Measurements from ENCODE around the gene WDR86.

WDR86 gene

GRCh38 chr7:151436446-151437158, 26.8 kb upstream of the WDR86 start:
- TF ChIP-seq POLR2A (IDR thresholded peaks at IDR 0.05; ENCODE audit: low read length) (no peak), GATA1 (IDR thresholded peaks at IDR 0.05; ENCODE audit: low read depth, low read length) (no peak)
- no peak for DNase-seq

DNA sequence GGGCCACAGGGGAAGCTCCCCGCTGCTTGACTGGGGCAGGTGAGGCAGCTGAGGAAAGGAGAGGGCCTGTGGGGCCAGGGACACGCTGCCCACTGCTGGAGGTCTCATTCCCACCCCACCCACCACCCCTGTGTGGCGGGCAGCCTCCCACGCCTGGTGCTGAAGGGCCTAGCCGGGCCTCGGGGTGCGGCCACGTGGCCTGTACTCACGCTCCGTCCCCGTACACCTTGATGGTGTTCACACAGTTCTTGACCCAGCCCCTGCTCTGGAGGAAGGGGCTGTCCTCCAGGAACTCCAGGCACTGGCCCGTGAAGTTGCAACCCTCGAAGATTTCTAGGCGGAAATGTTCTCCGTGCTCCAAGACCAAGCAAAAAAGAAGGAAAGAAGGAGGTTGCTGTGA, 26.1 kb upstream of the WDR86 start:
- no peak for TF ChIP-seq POLR2A (IDR thresholded peaks at IDR 0.05; ENCODE audit: low read length)
- TF ChIP-seq GATA1 (IDR thresholded peaks at IDR 0.05; ENCODE audit: low read depth, low read length) = no peak
- DNase-seq = no peak

DNA sequence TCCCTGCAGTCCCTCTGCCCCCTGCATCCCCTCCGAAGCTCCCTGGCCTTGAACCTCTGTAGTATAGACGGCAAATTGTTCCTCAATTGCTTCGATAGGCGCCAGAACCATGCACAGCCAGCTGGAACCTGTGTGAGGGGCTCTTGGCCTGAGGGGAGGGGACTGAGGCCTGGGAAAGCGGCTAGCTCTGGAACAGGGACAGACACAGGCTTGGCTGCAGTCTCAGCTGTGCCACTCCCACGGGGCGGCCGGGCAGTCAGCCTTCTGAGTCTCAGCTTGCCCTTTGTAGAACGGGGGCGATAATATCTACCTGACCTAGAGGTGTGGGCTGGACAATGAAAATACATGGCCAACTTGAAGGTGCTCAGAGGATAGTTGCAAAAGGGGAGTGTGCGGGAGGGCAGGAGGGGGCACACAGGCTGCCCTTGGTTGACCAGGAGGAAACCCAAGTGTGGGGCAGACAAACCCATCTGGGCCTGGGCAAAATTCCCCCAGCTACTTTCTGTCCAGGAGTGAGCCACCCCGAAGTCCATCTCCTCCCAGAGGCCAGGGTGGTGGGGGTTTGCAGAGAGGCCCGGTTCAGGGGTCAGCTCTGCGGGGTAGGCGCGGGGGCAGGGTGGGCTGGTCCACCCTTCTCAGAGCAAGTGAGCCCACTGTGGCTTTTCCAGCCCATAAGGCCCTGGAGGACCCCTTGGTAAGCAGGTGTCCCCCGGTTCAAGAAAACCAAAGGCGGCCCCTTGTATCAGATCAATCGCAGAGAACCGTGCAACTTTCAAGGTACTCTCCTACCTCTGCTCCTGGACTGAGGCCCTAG, 25.5 kb upstream of the WDR86 start:
- no peak for DNase-seq
- no peak for TF ChIP-seq GATA1 (IDR thresholded peaks at IDR 0.05; ENCODE audit: low read depth, low read length)
- TF ChIP-seq POLR2A (IDR thresholded peaks at IDR 0.05; ENCODE audit: low read length) = no peak

DNA sequence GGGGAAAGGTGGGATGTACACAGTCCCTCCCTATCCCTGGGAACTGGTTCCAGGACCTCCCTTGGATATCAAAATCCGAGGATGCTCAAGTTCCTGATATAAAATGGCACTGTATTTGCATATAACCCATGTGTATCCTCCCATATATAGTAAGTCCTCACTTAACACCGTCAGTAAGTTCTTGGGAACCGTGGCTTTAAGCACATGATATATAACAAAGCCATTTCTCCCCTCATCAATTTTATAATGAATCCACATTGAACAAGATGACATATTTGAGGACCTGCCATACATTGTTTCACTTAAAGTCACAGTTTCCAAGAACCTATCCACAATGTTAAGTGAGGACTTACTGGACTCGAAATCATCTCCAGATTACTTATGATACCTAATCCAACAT, 24.7 kb upstream of the WDR86 start:
- TF ChIP-seq POLR2A (IDR thresholded peaks at IDR 0.05; ENCODE audit: low read length) (no peak), GATA1 (IDR thresholded peaks at IDR 0.05; ENCODE audit: low read depth, low read length) (no peak)
- no peak for DNase-seq

GRCh38 chr7:151433721-151434400, 24.0 kb upstream of the WDR86 start:
- DNase-seq = no peak
- no peak for TF ChIP-seq GATA1 (IDR thresholded peaks at IDR 0.05; ENCODE audit: low read depth, low read length)
- no peak for TF ChIP-seq POLR2A (IDR thresholded peaks at IDR 0.05; ENCODE audit: low read length)

- no peak for DNase-seq
- TF ChIP-seq GATA1 (IDR thresholded peaks at IDR 0.05; ENCODE audit: low read depth, low read length) (no peak), POLR2A (IDR thresholded peaks at IDR 0.05; ENCODE audit: low read length) (no peak)
These were observed 23.1 kb upstream of the WDR86 start for GRCh38 chr7:151432658-151433521.

- TF ChIP-seq POLR2A (IDR thresholded peaks at IDR 0.05; ENCODE audit: low read length) (no peak), GATA1 (IDR thresholded peaks at IDR 0.05; ENCODE audit: low read depth, low read length) (no peak)
- DNase-seq = no peak
These were observed 22.0 kb upstream of the WDR86 start for GRCh38 chr7:151431768-151432311.

DNA sequence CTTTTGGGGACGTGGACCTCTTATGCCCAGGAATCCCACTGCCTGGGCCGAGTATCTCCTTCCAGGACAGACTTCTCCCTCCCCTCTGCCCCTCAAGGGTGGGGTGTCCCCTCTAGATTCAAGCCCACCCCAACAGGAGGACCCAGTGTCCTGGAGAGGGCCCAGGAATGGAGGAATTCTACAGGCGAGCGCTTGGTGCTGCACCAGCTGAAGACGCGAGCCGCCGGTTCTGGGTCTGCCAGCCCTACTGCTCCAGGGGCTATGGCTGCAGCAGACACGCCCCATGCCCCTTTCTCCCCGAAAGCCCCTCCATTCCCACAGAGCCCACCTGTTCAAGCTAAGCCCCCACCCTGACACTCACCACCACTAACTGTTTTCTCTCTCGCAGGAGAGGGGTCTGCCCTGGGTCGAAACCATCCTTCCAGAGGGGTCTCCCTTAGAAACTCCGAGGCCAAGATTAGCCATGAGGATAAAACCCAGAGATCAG, 21.5 kb upstream of the WDR86 start:
- DNase-seq = no peak
- no peak for TF ChIP-seq POLR2A (IDR thresholded peaks at IDR 0.05; ENCODE audit: low read length)
- no peak for TF ChIP-seq GATA1 (IDR thresholded peaks at IDR 0.05; ENCODE audit: low read depth, low read length)

DNA sequence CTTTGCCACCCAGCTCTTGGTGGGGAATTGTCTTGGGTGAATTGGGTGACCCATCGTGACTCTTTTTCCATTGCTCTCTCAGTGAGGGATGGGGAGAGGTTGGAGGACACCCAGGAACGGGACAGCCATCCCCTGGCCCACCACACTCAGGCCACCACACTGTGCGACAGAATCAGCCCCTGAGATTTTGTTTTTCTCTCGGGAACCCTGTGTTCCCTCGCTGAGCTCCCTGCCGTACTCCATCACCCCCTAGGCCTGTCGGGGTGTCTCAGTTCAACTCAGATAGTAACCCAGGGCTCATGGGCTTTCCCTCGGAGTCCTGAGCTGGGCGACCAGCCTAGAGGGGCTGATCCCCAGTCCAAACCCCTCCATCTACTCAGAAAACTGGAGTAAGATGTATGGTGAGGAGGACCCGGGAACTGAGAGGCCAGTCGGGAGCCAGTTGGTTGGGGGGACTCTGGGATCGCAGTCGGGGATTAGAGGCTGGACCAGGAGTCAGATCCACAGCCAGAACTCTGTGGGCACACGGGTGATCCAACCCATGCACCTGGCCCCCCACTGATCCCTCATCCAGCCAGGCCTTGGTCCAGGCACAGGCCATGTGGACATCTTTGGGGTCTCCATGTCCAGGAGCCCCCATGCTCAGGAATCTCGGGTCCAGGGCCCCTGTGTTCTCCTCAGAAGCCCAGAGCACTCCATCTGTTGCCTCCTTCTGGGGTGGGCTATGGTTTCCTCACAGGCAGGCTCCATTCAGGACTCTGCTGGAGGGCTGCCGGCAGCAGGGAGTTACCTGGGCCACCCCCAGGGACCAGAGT, 20.8 kb upstream of the WDR86 start:
- TF ChIP-seq GATA1 (IDR thresholded peaks at IDR 0.05; ENCODE audit: low read depth, low read length) (no peak), POLR2A (IDR thresholded peaks at IDR 0.05; ENCODE audit: low read length) (no peak)
- DNase-seq = no peak

DNA sequence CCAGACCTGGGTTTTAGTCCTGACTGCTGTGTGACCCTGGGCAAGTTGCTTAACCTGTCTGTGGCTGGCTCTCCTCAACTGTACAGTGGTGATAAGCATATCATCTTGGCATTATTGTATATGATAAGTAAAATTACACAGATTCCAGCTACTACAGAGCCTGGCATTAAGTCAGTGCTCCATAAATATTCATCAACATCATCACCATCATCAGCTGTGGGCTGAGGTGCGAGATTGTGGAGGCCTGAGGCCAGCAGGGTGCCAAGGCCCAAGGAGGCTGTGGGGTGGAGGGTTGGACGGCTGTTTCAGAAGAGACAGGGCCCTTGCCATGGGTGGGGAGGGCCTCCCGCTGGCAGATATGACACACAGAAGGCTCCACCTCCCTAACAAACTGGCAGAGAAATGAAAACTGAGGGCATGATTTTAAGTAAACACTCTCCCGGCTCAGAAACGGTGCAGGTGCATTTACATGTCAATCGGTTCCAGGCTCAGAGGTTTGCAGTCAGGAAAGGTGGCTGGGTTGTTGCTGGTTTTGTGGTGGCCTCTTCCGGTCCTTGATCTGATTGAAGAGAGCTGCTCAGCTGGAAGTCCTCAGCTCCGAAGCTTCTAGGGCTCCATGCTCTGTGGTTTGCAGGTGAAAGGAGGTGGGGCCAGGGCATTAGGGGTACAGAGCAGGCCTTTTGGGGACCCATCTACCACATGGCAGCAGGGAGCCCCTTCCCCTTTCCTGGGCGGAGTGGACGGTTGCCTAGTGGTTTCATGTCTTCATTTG, 19.9 kb upstream of the WDR86 start:
- DNase-seq = no peak
- TF ChIP-seq GATA1 (IDR thresholded peaks at IDR 0.05; ENCODE audit: low read depth, low read length) (no peak), POLR2A (IDR thresholded peaks at IDR 0.05; ENCODE audit: low read length) (no peak)

GRCh38 chr7:151429237-151429559, 19.4 kb upstream of the WDR86 start:
- DNase-seq = no peak
- TF ChIP-seq GATA1 (IDR thresholded peaks at IDR 0.05; ENCODE audit: low read depth, low read length) (no peak), POLR2A (IDR thresholded peaks at IDR 0.05; ENCODE audit: low read length) (no peak)

All from erythroblast (primary cell).